ENCODE data around the gene GULP1.
"Not testable (repeated sequence)": the region's sequence is repeated elsewhere in the genome, so short reads cannot be mapped to it uniquely, and the experiment has no call there.

Gene GULP1

DNA sequence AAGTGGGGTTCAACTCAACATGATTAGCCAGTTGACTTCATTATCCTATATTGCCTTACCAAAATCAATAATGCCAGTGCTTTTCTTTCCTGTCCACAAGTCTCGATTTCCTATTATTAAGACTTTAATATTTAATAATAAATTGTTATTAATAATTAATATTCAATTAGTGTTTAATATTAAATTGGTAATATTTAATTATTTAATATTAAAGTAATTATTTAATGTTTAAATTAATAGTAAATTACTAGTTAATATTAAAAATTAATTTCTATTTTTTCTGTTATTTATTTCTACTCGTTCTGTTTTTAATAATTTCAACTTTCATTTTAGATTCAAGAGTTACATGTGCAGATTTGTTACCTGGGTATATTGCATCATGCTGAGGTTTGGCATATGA, 243.2 kb downstream of the GULP1 start:
- TF ChIP-seq, protein P1, sequence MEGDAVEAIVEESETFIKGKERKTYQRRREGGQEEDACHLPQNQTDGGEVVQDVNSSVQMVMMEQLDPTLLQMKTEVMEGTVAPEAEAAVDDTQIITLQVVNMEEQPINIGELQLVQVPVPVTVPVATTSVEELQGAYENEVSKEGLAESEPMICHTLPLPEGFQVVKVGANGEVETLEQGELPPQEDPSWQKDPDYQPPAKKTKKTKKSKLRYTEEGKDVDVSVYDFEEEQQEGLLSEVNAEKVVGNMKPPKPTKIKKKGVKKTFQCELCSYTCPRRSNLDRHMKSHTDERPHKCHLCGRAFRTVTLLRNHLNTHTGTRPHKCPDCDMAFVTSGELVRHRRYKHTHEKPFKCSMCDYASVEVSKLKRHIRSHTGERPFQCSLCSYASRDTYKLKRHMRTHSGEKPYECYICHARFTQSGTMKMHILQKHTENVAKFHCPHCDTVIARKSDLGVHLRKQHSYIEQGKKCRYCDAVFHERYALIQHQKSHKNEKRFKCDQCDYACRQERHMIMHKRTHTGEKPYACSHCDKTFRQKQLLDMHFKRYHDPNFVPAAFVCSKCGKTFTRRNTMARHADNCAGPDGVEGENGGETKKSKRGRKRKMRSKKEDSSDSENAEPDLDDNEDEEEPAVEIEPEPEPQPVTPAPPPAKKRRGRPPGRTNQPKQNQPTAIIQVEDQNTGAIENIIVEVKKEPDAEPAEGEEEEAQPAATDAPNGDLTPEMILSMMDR (IDR thresholded peaks at IDR 0.05; ENCODE audit: control insufficient read depth, extremely low read depth, insufficient read depth) = no peak
- no peak for DNase-seq (ENCODE audit: low read depth)
- no peak overlapping the region for H3K4me3 ChIP-seq (ENCODE audit: low read depth, low read length)

DNA sequence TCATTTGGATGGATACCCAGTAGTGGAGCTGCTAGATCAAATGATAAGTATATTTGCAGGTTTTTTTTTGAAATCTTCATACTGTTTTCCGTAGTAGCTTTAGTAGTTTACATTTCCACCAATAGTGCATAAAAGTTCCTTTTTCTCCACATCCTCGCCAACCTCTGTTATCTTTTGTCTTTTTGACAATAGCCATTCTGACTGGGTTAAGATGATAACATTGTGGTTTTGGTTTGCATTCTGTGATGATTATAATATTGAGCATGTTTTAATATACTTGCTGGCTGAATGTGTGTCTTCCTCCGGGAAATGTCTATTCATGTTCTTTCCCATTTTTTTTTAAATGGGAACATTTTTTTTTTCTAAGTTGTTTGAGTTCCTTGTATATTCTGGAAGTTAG, 260.0 kb downstream of the GULP1 start:
- no peak overlapping the region for H3K4me3 ChIP-seq (ENCODE audit: low read depth, low read length)

DNA sequence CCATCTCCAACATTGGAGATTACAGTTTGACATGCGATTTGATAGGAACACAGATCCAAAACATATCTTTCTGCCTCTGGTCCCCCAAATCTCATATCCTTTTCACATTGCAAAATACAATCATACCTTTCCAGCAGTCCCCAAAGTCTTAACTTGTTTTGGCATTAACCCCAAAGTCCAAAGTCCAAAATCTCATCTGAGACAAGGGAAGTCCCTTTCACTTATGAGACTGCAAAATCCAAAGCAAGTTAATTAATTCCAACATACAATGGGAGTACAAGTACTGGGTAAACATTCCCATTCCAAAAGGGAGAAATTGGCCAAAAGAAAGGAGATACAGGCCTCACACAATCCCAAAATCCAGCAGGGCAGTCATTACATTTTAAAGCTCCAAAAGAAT, 265.4 kb downstream of the GULP1 start:
- TF ChIP-seq, protein P1 (IDR thresholded peaks at IDR 0.05; ENCODE audit: control insufficient read depth, extremely low read depth, insufficient read depth) = no peak
- H3K4me3 ChIP-seq (ENCODE audit: low read depth, low read length) = no peak overlapping the region
- DNase-seq (ENCODE audit: low read depth) = no peak

More for the DNA sequence above, 260.0 kb downstream of the GULP1 start:
- no peak for DNase-seq (ENCODE audit: low read depth)
- TF ChIP-seq, protein P1 (IDR thresholded peaks at IDR 0.05; ENCODE audit: control insufficient read depth, extremely low read depth, insufficient read depth) = no peak

DNA sequence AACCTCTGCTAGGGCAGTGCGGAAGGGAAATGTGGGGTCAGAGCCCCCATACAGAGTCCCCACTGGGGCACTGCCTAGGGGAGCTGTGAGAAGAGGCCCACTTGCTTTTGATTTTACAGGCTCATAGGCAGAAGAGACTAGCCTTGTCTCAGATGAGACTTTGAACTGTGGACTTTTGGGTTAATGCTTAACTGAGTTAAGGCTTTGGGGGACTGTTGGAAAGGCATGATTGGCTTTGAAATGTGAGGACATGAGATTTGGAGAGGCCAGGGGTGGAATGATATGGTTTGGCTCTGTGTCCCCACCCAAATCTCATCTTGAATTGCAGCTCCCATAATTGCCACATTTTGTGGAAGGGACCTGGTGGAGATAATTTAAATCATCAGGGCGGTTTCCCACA, 267.8 kb downstream of the GULP1 start:
- not testable (repeated sequence) for DNase-seq (ENCODE audit: low read depth); H3K4me3 ChIP-seq (ENCODE audit: low read depth, low read length)

DNA sequence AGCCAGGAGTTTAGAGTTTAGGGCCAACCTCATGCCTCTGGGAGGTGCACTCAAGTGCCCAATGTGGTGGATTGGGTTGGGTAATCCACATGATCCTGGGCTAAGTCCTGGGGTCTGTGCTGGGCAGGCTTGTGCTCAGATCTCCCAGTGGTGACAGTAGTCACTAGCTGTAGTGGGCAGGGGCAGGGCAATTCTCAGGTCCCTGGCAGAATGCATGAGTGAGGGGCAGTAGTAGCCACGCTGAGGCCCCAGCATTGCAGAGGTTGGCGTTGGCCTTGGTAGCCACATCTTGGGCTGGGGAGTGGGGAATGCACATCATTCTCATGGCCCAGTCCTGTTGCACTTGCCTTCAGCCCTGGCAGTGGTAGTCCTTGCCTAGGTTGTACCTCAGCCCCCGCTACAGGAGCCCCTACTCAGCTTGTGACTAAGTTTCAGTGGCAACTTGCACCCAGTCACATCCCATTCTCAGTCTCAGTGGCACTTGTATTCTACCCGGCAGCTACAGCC, 269.9 kb downstream of the GULP1 start:
- no peak for DNase-seq (ENCODE audit: low read depth)
- no peak overlapping the region for H3K4me3 ChIP-seq (ENCODE audit: low read depth, low read length)
- TF ChIP-seq, protein P1 (IDR thresholded peaks at IDR 0.05; ENCODE audit: control insufficient read depth, extremely low read depth, insufficient read depth) = no peak

DNA sequence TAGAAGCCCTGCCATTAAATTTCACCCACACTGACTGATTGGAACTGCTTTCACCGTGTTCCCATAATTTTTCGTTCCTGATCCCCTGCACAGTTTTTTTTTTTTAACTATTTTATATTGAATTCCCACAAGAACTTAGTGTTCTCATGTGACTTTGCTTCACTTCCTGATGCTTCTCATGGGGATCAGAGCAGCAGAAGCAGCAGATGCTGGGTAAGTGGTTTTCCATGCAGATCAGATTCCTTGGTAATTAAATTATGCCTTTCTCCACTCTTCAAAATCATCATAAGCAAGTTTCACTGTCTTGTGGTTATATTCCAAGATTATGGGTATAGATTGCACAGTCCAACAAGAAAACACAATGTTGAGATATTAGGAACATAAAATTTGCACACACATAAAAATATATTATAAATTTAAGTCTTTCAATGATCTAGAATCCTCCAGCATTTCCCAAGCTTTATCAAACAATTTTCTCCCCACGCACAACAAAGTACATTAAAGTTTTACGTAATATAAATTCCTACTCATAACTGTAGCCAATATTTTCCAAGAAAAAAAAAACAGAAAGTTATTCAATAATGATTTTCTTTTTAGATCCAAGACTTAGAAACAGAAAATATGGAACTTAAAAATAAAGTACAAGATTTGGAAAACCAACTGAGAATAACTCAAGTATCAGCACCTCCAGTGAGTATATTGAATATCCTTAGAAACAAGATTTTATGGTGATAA, 277.9 kb downstream of the GULP1 start:
- no peak overlapping the region for H3K4me3 ChIP-seq (ENCODE audit: low read depth, low read length)
- DNase-seq (ENCODE audit: low read depth) = no peak
- TF ChIP-seq, protein P1 (IDR thresholded peaks at IDR 0.05; ENCODE audit: control insufficient read depth, extremely low read depth, insufficient read depth) = no peak

DNA sequence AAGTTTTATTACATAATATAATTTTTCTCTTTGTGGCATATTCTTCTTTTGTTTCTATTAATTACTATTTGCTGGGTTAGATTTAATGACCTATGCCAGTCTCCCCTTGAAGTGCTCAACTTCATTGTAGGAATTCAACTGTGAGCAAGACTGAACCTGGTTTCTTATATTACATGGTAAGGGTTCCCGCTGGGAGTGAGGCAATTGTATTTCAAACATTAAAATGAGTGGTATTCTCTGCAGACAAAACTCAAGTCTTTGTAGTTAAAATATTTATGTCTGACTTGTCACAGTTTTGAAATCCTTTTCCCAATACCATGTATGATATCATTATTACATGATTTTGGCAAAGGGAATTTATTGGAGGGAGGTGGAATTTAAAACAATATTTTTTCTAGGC, 278.7 kb downstream of the GULP1 start:
- DNase-seq (ENCODE audit: low read depth) = no peak
- TF ChIP-seq, protein P1 (IDR thresholded peaks at IDR 0.05; ENCODE audit: control insufficient read depth, extremely low read depth, insufficient read depth) = no peak
- H3K4me3 ChIP-seq (ENCODE audit: low read depth, low read length) = no peak overlapping the region
